ENCODE measurements around the gene ARID5B.

DNA sequence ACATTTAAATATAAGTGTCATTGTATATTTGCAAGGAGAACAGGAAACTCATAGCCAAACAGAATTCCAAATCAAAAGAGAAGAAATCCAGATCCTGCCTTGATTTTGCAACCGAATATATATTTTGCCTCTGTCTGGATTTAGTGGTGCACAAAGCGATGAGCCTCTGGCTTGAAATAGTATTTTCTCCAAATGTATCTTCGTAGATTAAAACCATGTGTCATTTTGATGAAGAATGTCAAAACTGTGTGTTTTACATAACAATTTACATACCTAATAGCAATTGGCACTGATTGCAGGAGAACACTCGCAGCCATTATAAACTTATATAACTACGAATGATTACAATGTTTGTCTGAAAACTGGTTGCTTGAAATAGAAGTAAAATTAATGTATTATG is 156.4 kb downstream of the ARID5B start:
- TF ChIP-seq, protein P1, sequence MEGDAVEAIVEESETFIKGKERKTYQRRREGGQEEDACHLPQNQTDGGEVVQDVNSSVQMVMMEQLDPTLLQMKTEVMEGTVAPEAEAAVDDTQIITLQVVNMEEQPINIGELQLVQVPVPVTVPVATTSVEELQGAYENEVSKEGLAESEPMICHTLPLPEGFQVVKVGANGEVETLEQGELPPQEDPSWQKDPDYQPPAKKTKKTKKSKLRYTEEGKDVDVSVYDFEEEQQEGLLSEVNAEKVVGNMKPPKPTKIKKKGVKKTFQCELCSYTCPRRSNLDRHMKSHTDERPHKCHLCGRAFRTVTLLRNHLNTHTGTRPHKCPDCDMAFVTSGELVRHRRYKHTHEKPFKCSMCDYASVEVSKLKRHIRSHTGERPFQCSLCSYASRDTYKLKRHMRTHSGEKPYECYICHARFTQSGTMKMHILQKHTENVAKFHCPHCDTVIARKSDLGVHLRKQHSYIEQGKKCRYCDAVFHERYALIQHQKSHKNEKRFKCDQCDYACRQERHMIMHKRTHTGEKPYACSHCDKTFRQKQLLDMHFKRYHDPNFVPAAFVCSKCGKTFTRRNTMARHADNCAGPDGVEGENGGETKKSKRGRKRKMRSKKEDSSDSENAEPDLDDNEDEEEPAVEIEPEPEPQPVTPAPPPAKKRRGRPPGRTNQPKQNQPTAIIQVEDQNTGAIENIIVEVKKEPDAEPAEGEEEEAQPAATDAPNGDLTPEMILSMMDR (conservative IDR thresholded peaks at IDR 0.05 in 1 of 2, IDR thresholded peaks at IDR 0.05 in 1 of 2; ENCODE audit: extremely low read depth in 1 of 2, insufficient read depth in 1 of 2, low read depth in 1 of 2, low read length in 2 of 2) = no peak
- TF ChIP-seq EZH2 (IDR thresholded peaks at IDR 0.05; ENCODE audit: borderline replicate concordance, low read length) = no peak

All from mammary epithelial cell (primary cell).